Measurements from ENCODE around the gene HADHA.

HADHA gene

DNA sequence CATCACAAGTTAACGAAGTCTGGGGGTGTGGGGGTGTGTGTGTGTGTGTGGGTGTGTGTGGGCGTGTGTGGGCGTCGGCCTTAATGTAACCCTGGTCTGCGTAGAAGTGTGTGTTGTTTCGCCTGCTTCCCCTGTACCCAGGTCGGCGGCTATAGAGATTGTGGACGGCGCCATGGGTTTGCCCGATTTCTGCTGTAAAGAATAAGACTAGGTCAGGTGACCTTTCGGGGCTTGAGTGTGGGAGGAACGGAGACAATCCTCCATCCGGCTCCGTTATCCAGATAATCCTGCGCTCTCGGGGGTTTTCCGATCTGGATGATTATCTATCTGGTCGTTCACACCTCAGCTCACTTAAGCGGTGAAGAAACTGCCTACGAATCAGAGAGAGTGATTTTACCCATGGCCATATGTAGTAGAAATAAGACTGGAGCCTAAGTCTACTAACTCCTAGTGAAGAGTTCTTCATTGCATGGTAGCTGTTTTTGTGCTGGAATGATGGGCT is 850 bp upstream of the HADHA start:
- peak; percentile 32 for DNase-seq (ENCODE audit: low read depth)

DNA sequence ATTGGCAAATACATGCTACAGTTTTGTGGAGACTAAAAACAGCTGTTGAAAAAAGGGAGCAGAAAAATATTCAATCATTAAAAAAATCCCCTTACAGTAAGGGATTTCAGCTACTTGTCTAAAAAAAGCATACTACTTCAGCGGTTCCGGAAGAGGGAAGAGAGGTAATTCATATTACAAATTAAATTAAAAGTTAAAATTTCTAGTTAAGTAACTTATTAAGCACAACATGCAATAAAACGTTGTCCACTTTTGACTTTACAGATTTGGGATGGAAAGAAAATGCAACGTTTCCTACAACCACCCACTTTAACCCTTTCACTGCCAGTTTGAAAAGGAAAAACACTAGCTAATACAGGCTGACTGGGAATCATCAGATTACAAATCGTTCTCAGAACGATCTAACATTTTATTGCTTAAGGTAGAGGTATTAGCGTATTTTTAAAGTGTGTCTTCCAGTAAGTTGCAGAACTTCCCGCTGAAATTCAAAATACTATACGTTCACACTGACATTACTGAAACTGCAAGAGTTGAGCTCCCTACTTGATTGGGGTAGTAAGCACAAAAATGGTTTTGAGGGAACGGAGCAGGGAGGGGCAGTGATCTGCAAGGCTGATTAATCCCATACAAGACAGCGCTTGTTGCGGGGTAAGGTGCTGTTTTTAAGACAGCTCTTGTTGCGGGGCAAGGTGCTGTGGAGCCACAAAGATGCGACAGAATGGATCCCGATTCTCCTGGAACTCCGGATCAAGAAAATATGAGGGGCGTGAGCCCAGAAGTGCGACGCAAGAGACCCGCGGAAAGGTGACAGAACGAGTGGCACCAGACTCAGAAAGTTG is 743 bp downstream of the HADHA start:
- no peak for DNase-seq (ENCODE audit: low read depth)

DNA sequence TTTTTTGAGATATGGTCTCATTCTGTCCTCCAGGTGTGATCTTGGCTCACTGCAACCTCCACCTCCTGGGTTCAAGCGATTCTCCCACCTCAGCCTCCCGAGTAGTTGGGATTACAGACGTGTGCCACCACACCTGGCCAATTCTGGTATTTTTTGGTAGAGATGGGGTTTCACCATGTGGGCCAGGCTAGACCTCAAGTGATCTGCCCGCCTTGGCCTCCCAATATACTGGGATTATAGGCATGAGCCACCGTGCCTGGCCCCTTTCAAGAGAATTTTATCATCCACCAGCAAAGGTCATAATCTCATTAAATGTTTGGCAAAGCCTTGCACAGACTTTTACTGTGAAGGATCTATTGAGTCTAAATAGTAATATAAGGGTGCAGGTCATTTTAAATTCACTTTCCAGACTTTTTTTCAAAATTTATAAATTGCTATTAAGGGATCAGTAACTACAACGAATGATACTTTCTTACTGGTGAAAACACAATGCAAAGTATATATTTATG is 2.5 kb downstream of the HADHA start:
- DNase-seq (ENCODE audit: low read depth), result no peak

DNA sequence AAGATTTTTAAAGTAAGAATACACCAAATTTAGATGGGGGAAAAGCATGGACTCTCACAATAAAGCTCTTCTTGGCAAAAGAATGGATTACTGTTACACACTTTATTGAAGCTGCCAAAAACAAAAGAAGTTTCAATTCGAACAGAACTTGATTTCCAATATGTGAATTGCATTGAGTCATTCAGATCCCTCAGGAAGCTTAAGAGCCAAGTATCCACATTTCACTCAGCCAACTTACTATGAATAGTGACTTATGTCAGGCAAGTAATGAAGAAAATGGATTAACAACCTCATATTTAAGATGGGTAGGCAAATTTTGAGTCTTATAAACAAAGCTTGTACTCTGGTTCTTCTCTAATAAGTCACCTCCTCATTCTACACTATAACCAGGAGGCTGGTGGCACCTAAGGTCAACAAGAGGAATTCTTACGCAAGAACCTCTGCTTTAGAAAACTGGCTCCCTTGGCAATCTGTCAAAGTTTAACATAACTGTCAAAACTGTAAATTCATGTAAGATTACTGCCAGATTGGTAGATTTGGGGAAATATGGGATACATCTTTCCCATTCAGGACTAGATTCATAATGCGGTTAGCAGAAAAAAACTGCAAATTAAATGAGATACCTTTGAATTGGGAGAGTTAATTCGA is 6.0 kb downstream of the HADHA start:
- no peak for DNase-seq (ENCODE audit: low read depth)

DNA sequence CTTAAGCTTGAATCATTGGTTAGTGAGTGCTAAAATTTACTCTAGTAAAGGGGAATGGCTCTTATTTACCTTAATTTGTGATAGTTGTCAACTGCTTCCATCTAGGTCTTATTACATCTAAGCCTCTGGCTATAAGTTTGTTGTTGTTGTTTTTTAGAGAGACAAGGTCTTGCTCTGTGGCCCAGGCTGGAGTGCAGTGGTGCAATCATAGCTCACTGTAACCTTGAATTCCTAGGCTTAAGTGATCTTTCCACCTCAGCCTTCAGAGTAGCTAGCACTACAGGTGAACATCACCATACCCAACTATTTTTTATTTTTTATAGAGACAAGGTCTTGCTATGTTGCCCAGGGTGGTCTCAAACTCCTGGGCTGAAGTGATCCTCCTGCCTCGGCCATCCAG is 6.6 kb downstream of the HADHA start:
- DNase-seq (ENCODE audit: low read depth), result no peak

DNA sequence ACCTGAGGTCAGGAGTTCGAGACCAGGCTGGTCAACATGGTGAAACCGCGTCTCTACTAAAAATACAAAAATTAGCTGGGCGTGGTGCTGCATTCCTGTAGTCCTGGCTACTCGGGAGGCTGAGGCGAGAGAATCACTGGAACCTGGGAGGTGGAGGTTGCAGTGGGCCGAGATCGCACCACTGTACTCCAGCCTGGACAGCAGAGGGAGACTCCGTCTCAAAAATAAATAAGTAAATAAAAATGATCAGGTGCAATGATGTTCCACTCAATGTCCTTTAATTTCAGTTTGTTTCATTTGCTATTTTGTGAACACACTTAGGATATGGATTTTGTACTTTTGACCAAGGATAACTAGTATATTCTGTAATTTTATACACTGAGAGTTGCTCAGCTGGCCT is 9.3 kb downstream of the HADHA start:
- DNase-seq (ENCODE audit: low read depth), result no peak

DNA sequence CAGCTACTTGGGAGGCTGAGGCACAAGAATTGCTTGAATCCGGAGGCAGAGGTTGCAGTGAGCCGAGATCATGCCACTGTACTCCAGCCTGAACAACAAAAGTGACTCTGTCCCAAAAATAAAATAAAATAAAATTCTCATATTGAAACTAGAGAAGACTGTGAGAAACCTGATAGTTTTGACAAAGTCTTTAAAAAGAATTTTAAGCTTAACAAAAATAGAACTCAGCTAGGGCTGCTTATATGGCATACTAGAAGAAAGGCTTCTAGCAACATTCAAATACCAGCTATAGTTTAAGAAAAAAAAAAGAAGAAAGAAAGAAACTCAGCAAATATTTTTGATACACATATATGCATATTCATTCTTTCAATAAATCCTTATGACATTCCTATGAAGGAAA is 13.6 kb downstream of the HADHA start:
- DNase-seq (ENCODE audit: low read depth), result no peak

DNA sequence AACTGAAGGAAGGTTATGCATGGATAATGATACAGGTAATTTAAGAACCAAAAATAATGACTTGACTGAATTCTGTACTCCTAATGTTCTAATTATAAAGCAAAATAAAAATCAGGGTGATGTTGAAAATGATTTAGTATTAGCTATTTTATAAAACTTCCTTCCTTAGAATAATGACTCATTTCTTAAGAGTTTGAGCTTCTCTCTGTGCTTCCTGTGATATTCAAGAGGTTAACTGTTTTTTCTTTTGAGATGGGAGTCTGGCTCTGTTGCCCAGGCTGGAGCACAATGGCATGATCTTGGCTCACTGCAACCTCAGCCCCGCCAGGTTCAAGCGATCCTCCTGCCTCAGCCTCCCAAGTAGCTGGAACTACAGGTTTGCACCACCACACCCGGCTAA is 14.8 kb downstream of the HADHA start:
- DNase-seq (ENCODE audit: low read depth), result no peak

DNA sequence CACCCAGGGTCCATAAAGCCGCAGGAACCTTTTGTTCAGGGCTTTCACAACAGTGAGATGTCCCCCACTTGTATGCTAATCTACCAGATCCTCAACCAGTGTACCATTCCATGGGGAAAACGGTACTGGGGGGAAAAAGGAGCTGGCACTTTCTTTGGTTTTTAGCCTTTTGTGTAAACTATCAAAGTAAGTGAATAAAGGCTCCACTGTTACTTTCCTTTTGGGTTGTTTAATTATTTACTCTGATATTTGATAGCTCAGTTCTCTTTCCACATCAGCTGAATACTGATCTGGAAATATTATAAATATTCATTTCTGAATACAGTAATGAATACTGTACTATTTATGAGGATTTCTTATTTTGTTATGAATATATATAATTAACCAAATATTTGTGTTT is 20.3 kb downstream of the HADHA start:
- DNase-seq (ENCODE audit: low read depth), result no peak

DNA sequence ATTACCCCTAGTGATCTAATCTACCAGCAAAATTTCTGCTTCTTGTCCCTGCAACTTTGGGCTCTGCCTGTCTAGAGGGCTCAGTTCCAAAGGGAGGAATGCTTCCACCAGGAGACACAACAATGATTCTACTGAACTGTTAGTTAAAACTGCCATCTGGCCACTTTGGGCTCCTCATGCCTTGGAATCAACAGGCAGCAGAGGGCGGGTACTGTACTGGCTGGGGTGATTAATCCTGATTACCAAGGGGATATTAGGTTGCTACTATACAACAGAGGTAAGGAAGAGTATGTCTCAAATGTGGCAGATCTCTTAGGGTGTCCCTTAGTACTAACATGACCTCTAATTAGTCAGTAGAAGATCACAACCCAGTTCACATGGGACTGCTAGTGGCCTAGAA is 21.4 kb downstream of the HADHA start:
- DNase-seq (ENCODE audit: low read depth), result no peak

DNA sequence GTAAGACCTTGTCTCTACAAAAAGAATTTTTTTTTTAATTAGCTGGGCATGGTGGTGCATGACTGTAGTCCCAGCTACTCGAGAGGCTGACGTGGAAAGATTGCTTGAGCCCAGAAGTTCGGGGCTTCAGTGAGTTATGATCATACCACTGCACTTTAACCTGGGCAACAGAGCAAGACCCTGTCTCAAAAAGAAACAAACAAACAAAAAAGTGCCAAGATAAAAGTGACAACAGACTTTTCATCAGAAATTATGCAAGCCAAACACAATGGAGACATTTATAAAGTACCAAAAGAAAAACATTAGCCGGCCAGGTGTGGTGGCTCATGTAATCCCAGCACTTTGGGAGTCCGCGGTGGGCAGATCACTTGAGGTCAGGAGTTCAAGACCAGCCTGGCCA is 26.7 kb downstream of the HADHA start:
- DNase-seq (ENCODE audit: low read depth), result no peak

DNA sequence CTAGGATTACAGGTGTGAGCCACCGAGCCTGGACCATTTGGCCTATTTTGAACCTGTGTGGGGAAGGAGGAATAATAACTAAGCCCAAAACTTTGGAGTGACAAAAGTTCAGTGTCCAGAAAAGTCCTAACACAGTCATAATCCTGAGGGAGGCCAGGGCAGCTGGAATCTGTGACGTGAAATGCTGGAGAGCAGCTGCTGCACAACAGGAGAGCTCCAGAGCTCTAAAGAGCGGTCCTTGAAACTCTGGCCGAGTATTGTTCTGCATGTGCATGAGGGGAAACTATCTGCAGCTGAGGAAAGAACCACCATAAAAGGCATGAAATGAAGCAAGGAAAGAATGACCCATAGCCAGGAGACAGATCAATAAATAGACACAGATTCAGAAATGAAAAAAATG is 27.8 kb downstream of the HADHA start:
- no peak for DNase-seq (ENCODE audit: low read depth)

DNA sequence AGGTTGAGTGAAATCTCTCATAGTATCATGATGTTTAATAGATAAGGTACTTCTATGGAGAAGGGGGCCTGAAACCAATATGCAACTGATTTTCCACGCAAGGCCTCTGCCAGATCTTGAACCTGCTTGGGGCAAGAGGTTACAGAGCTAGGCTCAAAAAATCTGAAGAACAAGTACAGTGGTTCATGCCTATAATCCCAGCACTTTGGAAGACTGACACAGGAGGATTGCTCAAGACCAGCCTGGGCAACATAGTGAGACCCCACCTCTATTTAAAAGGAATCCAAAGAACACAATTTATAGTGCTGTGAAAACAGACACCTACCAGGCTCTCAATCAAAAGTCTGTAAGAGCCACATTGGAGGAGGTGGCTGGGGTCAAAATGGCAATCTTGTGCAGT is 28.6 kb downstream of the HADHA start:
- no peak for DNase-seq (ENCODE audit: low read depth)

DNA sequence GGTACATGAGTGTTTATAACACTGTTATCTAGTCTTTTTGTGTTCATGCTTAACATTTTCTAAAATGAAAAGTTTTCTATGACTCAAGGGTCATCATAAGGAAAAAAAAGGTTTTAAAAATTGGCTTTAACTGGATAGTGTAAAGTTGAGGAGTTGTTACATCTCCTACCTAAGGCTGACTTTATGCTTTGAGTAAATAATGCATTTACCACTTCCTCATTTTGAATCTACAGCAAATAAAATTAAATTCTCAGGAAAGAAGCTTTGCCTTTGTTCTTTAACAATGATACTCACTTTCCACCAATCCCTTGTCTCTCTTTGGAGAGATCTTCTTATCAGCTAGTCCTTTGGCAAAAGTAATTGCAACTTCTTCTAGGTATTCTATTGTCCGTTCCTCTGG is 29.7 kb downstream of the HADHA start:
- DNase-seq (ENCODE audit: low read depth), result no peak

DNA sequence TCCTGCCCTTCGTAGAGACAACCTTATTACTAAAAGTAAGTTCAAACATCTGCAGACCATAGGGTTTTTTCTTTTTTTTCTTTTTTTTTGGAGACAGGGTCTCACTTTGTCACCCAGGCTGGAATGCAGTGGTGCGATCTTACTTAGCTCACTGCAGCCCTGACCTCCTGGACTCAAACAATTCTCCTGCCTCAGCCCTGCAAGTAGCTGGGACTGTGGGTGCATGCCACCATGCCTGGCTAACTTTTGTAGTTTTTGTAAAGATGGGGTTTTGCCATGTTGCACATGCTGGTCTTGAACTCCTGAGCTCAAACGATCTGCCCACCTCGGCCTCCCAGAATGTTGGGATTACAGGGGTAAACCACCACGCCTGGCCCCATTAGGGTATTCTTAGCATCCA is 32.4 kb downstream of the HADHA start:
- DNase-seq (ENCODE audit: low read depth), result no peak

DNA sequence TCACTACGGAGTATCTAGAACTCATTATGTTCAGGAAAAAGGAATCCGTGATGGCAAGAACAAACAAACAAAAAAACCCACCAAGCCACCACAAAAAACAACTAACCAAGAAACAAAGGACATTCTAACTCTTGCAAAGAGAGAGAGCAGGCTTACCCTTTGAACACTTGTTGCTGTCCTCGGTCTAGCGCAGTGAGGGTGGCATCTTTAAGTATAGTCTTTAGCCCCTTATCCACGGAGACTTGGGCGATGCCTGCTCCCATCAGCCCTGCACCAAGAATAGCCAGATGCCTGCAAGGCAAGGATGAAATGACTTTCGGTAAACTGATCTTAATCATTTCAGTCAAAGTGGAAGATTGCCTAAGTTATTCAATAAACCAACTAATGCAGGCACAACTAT is 40.5 kb downstream of the HADHA start:
- DNase-seq (ENCODE audit: low read depth), result no peak

DNA sequence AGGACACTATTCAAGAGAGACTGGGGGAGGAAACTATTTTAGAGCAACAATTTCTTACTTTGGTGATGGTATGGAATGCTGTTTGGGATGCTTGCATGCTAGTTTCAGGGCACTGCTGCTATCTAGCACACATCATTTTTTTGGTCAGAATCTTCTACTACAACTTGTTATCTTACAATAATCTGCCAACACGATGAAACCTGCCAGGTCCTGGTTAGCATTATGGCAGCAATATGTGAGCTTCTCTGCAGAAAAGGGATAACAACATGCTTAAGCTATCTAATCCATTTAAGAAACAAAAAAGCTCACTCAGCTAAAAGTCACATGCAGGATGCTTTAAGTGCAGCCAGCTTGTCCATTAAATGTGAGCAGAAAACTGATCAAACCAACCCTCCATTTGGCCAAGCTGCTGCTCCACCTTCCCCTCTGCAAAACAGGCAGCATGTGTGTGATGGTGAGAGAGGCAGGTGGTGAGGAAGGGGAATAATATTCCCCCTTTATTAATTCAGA is 41.4 kb downstream of the HADHA start:
- DNase-seq (ENCODE audit: low read depth), result no peak

DNA sequence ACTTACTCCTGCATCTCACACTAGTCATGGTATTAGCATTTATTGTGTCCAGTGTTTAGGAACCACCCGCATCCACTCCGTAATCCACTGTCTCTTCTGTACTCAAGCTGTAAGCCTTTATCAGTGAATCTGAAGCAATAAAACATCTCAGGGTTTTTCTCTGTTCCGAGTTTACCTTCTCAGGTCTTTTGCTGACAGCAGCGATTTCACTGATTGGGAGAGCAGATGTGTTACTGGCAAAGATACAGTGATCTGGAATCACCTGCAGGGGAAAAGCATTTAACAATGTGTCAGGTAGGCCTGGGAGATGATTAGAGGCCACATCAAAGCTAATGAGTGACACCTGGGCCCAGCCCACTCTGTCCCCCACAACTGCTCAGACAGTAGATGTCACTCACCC is 46.9 kb downstream of the HADHA start:
- DNase-seq (ENCODE audit: low read depth), result no peak

DNA sequence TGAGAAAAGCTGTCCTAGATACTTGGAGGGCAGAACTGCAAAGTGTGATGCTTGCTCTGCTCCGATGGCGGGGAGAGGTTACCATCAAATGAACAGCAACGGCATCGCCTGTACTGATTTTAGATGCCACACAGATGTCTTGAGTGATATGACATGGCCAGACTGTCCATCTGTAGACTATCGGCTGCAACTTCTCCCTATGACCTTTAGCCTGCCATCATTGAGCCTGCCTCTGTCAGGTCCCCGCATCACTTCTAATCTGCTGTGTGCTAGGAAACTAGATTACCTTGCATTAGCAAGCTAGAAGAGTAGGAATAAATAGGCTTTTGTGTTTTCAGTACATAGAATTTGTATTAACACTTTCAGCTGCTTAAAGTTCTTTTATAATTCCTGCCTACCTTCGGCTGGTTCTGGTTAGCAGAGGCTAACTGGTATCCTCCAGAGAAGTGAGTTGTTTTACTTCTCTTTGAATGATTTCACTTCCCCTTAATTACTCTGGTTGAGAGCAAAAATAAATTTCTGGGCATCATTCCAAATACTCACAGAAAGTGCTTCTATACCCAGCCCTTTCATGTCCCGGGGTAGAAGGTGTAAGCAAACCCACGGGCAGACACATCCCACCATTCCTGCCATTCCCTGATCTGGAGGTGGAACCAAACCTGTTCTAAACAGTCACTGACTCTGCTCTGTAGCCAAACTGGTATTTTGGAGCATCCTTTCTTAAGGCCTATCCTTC is 47.6 kb downstream of the HADHA start:
- DNase-seq (ENCODE audit: low read depth), result no peak

DNA sequence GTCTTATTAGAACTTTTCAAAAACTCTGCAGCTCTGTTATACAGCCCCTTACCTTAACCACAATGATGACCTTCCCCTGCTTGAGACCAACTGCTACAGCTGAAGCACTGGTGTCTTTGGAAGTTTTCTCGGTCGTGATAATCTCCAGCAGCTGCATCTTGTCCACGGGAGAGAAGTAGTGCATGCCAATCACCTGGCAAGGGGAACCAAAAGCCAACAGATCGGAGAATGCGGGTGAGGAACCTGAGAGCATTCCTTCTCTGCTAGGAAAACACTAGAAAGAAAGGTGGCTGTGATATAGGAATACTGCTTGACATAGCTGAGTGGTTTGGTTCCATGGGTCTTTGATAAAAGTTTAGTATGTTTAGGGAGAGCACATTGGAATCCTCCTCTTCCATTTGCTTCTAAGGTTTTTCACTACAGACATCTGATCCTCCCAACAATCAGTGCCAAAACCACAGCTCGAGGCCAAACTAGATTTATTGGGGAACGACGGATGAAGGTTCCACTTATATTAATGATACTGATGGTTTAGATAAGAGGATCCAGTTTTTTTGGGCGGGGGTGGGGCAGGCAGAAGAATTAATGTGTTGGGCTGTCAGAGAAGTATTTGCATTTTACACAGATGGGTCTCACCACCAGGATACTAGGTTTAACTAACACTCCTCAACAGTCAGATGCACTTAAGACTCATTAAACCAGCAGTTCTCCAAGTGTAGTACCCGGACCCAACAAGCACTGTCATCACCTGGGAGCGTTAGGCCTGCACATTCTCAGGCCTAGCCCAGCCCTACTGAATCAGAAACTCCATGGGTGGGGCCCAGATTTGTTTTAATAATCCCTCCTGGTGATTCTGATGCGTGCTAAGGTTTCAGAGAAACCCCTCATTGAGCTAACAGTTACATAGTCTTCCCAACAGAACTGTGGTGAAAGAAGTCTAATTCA is 49.1 kb downstream of the HADHA start:
- DNase-seq (ENCODE audit: low read depth), result no peak

DNA sequence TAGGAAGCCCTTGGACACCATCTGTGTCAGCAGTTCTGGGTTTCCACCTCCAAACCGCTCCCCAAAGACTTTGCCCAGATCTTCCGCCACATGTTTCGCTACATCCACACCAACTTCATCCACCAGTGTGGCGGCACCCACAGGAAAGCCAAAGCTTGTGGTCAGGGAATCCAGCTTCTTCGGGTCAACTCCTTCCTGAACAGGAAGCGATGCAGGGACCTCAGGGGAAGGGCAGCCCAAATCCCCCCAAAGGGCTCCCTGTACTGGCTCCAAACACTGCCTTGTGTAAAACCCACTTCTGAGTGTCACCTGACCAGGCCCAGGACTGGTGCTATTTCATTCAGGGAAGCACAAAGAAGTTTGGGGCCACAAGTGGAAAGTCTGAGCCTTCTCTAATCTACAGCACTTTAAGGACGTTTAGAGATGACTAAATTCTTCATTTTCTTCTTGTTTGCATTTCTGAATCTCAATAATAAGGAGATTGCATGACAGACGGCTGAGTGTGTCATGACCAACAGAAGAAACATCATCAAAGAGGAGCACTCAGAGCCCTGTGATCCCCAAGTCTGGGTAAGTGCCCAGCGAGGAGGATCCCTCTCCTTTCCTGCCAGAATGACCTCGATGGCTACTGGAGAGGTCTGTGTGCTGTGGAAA is 50.7 kb downstream of the HADHA start:
- DNase-seq (ENCODE audit: low read depth), result no peak
